Spleen (tissue), 7 donors: ENCODE data around the gene BRSK2.

ENCODE experiments used
- POLR2A ChIP-seq, 3 donors: fragments of 450-650 bp; IDR thresholded peaks; one replicate each; pipeline ENCODE4 v1.5.1; 2017; ENCODE audit warnings: antibody characterized with exemption in 3 of 3, mild to moderate bottlenecking in 1 of 3
- POLR2AphosphoS5 ChIP-seq, 3 donors: sonication (generic); formaldehyde crosslinking; IDR thresholded peaks; one replicate each; pipeline ENCODE4 v1.5.1; 2017; ENCODE audit warnings: antibody characterized with exemption in 3 of 3
- TF ChIP-seq, protein P1 (sequence below), 11 experiments: fragments of 200-600 bp in 7 of 11; fragments of 450-650 bp in 4 of 11; sonication (generic) in 4 of 11; IDR thresholded peaks in 8 of 11; conservative IDR thresholded peaks in 3 of 11; 1 replicate in 7 of 11; 2 replicates in 4 of 11; pipeline versions ENCODE4 v1.4.0 to v1.8.0; 2016 to 2021; ENCODE audit warnings: antibody characterized with exemption in 11 of 11, inconsistent platforms in 4 of 11, mild to moderate bottlenecking in 1 of 11
- donor health status: DM: no; HTN: no; CAD: no; lungs with moderate emphysema.
- donor health status: DM: no; HTN: no; CAD: no.
- donor health status: DM: no; HTN: no; CAD: no.

DNA sequence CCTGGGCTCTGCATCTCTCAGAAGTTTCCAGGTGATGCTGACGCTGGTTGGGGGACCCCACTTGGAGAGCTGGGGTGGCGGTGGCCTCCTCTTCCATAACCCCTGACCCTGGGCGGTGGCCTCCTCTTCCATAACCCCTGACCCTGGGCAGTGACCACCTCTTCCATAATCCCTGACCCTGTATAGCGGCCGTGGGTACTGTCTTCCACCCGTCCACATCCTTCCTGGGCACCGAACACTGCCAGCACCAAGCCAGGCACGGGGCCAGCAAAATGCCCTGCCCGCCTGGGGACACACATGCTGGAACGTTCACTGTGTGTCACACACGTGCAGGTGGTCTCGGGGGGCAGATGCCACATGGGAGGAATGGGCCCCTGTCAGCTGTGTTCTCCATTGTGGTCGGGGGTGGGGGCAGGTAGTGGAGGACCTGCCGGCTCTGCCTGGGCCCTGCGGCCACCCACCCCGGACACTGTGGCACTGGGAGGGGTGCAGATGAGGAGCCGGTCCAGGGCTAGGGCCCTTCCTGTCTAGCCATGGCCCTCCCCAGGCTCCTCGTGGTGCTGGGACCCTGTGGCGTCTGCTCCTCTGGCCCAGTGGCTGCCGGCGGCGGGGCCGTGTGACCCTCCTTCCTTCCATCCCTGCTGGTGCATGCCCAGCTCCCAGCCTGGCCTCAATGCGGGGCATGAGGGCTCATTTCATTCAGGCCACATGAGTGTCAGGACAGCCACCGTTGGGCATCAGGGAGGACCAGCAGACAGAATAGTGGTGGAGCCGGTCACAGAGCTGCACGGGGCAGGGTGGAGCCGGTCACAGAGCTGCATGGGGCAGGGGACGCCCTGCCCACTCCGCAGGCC is 10.8 kb downstream of the BRSK2 start:
- TF ChIP-seq, protein P1, sequence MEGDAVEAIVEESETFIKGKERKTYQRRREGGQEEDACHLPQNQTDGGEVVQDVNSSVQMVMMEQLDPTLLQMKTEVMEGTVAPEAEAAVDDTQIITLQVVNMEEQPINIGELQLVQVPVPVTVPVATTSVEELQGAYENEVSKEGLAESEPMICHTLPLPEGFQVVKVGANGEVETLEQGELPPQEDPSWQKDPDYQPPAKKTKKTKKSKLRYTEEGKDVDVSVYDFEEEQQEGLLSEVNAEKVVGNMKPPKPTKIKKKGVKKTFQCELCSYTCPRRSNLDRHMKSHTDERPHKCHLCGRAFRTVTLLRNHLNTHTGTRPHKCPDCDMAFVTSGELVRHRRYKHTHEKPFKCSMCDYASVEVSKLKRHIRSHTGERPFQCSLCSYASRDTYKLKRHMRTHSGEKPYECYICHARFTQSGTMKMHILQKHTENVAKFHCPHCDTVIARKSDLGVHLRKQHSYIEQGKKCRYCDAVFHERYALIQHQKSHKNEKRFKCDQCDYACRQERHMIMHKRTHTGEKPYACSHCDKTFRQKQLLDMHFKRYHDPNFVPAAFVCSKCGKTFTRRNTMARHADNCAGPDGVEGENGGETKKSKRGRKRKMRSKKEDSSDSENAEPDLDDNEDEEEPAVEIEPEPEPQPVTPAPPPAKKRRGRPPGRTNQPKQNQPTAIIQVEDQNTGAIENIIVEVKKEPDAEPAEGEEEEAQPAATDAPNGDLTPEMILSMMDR (IDR thresholded peaks at IDR 0.05 in 8 of 11, conservative IDR thresholded peaks at IDR 0.05 in 3 of 11), result no peak
- TF ChIP-seq POLR2A (IDR thresholded peaks at IDR 0.05), result no peak
- no peak for TF ChIP-seq POLR2AphosphoS5 (IDR thresholded peaks at IDR 0.05)
